ENCODE data around the gene DPP7. TPM values are rescaled to one million over a fixed set of nuclear protein-coding genes. Genes with fewer than 3 reads are reported as not detected.
"Not testable (repeated sequence)": the region's sequence is repeated elsewhere in the genome, so short reads cannot be mapped to it uniquely, and the experiment has no call there.

Gene DPP7
- total RNA-seq, 1 donor from 2014 or later, result 152 TPM

DNA sequence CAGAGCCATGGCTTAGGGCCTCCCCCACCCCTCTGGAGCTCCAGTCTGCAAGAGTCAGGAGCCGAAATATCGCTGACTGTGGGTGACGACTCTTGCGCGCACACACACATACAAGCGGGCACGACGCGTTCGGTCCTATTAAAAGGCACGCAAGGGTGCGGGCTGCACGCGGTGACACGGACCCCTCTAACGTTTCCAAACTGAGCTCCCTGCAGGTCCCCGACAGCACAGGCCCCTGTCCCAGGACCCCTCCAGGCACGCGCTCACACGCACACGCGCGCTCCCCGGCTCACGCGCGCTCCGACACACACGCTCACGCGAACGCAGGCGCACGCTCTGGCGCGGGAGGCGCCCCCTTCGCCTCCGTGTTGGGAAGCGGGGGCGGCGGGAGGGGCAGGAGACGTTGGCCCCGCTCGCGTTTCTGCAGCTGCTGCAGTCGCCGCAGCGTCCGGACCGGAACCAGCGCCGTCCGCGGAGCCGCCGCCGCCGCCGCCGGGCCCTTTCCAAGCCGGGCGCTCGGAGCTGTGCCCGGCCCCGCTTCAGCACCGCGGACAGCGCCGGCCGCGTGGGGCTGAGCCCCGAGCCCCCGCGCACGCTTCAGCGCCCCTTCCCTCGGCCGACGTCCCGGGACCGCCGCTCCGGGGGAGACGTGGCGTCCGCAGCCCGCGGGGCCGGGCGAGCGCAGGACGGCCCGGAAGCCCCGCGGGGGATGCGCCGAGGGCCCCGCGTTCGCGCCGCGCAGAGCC, 24.4 kb upstream of the DPP7 start, which contains the start of gene GRIN1:
Gene GRIN1, plus strand, starts transcription at position 433 of the 746 bp plus-strand sequence. CDS start 333 bp downstream, outside the sequence.
- peaks cover 11% of the 10 kb centered on the region for H3K4me1 ChIP-seq
- TF ChIP-seq POLR2AphosphoS5 (IDR thresholded peaks at IDR 0.05; ENCODE audit: insufficient read depth in 1 of 2, low read depth in 1 of 2), result no peak
- TF ChIP-seq, protein P1, sequence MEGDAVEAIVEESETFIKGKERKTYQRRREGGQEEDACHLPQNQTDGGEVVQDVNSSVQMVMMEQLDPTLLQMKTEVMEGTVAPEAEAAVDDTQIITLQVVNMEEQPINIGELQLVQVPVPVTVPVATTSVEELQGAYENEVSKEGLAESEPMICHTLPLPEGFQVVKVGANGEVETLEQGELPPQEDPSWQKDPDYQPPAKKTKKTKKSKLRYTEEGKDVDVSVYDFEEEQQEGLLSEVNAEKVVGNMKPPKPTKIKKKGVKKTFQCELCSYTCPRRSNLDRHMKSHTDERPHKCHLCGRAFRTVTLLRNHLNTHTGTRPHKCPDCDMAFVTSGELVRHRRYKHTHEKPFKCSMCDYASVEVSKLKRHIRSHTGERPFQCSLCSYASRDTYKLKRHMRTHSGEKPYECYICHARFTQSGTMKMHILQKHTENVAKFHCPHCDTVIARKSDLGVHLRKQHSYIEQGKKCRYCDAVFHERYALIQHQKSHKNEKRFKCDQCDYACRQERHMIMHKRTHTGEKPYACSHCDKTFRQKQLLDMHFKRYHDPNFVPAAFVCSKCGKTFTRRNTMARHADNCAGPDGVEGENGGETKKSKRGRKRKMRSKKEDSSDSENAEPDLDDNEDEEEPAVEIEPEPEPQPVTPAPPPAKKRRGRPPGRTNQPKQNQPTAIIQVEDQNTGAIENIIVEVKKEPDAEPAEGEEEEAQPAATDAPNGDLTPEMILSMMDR (IDR thresholded peaks at IDR 0.05), result no peak
- TF ChIP-seq POLR2A (IDR thresholded peaks at IDR 0.05), result no peak
- no peaks in the 10 kb centered on the region for H3K27me3 ChIP-seq
- intact Hi-C loops (cut with DNase I), result no loop called here
- no peaks in the 10 kb centered on the region for H3K9me3 ChIP-seq
- DNase-seq (ENCODE audit: extremely low spot score in 2 of 2), result no peak
- H3K4me3 ChIP-seq, result no peak within 1 kb of the TSS
- no peak within 1 kb of the TSS for H3K27ac ChIP-seq
- no peaks in the 10 kb centered on the region for H3K36me3 ChIP-seq

DNA sequence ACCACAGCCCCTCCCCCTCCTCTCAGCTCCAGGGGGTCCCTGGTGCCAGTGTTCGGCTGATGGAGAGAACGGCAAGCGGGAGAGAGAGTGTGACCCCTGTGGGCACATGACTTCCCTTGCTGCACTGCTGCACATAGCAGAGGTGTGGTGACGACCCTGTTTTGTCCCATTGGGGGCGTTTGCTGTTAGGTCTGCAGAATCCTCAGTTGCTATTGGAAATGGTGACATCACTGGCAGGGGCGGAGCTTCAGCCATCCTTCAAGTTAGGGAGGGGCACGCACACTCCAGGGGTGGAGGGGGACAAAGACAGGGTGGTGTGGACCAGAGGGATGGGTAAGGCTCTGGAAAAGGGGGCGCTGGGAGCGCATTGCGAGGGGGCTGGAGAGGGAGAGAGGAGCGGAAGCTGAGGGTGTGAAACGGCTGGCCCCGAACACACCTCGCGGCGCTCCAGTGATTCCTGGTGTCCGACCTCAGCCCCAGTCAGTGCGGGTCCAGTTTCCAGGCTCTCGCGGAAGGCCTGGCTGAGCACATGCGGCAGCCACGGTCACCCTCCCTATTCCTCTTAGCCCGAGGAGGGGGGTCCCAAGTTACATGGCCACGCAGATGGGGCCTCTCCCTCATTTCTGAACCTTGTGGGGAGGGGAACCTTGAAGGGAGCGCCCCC, 23.7 kb upstream of the DPP7 start:
- TF ChIP-seq, protein P1 (IDR thresholded peaks at IDR 0.05), result no peak
- no peak for TF ChIP-seq POLR2A (IDR thresholded peaks at IDR 0.05)
- no peak for TF ChIP-seq POLR2AphosphoS5 (IDR thresholded peaks at IDR 0.05; ENCODE audit: insufficient read depth in 1 of 2, low read depth in 1 of 2)
- H3K4me3 ChIP-seq, result no peak overlapping the region
- no peak for DNase-seq (ENCODE audit: extremely low spot score in 2 of 2)
- H3K27ac ChIP-seq, result no peak overlapping the region
- H3K4me1 ChIP-seq, result peaks cover 11% of the 10 kb centered on the region
- no peaks in the 10 kb centered on the region for H3K9me3 ChIP-seq
- intact Hi-C loops (cut with DNase I), result no loop called here
- H3K36me3 ChIP-seq, result no peaks in the 10 kb centered on the region
- no peaks in the 10 kb centered on the region for H3K27me3 ChIP-seq

DNA sequence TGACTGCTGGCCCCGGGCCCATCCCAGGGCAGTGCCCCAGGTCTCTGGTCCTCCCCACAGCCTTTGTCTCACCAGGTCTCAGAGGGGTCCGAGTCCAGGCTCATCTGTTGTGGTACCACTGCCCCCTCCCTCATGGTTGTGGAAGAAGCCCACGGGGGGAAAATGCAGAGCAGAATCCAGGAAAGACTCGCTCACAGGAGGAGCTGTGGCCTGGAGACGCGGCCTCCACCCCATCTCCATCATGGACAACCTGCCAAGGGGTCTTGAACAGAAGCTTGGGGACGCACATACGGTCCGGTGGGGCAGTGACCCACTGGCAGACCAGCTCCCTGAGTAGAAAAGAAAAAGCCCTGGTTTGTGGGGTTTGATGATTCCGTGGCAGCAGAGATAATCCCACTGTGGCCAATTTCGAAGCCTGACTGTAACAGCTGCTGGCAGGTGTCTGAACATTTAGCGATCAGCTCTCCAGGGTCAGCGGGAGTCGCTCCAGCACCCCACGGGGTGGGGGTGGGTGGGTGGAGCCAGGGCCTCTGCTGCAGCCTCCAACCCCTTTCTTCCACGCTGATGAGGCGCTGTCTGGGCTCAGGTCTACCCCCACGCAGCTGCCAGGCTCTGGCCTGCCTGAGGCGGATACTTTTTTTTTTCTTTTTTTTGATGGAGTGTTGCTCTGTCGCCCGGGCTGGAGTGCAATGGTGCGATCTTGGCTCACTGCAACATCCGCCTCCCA, 22.5 kb upstream of the DPP7 start:
- intact Hi-C loops (cut with DNase I), result no loop called here
- no peak overlapping the region for H3K4me3 ChIP-seq
- no peak overlapping the region for H3K27ac ChIP-seq
- no peaks in the 10 kb centered on the region for H3K27me3 ChIP-seq
- H3K9me3 ChIP-seq, result no peaks in the 10 kb centered on the region
- H3K4me1 ChIP-seq, result peaks cover 11% of the 10 kb centered on the region
- no peak for DNase-seq (ENCODE audit: extremely low spot score in 2 of 2)
- H3K36me3 ChIP-seq, result no peaks in the 10 kb centered on the region
- TF ChIP-seq POLR2AphosphoS5 (IDR thresholded peaks at IDR 0.05; ENCODE audit: insufficient read depth in 1 of 2, low read depth in 1 of 2), result no peak
- TF ChIP-seq, protein P1 (IDR thresholded peaks at IDR 0.05), result no peak
- TF ChIP-seq POLR2A (IDR thresholded peaks at IDR 0.05), result no peak

DNA sequence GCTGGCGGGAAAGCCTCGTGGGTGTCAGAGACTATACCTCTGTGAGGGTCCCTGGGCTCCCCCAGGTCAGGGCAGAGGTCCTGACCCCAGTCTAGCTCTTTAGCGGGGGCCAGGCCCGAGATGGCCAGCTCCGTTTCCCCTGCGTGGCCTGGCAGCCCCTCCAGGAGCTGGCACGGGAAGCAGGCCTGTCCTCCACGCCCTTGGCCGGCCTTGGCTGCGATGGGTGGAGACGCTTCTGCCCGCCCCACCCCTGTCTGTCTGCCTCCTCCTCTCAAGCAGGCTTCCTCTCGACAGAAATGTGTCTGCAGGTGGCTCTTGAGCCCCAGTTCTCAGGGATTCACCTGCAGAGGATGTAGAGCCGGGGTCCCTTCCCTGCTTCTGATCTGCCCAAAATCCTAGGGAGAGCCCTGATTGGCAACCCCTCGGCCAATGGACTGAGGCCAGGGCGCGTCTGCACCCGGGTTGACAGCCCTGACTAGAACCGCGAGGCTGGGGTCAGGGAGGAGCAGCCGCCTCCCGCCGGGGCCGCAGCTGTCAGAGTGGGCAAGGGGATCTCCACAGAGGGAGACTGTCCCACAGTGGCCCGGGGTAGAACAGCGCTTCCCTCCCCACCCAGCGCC, 21.8 kb upstream of the DPP7 start:
- intact Hi-C loops (cut with DNase I), result no loop called here
- TF ChIP-seq POLR2AphosphoS5 (IDR thresholded peaks at IDR 0.05; ENCODE audit: insufficient read depth in 1 of 2, low read depth in 1 of 2) (no peak), POLR2A (IDR thresholded peaks at IDR 0.05) (no peak)
- TF ChIP-seq, protein P1 (IDR thresholded peaks at IDR 0.05), result no peak
- Histone ChIP-seq H3K4me1 (peaks cover 11% of the 10 kb centered on the region), H3K27me3 (no peaks in the 10 kb centered on the region), H3K9me3 (no peaks in the 10 kb centered on the region), H3K4me3 (no peak overlapping the region), H3K36me3 (no peaks in the 10 kb centered on the region), H3K27ac (no peak overlapping the region)
- DNase-seq (ENCODE audit: extremely low spot score in 2 of 2), result no peak

DNA sequence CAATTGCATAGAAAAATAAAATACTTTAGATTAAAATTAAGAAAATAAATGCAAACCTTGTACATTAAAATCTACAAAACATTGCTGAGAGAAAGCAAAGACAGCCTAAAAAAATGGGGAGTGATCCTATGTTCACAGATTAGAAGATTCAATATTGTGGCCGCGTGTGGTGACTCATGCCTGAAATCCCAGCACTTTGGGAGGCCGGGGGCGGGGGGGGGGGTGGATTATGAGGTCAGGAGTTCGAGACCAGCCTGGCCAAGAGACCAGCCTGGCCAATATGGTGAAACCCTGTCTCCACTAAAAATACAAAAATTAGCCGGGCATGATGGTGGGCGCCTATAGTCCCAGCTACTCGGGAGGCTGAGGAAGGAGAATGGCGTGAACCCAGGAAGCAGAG, 20.6 kb upstream of the DPP7 start:
- H3K27me3 ChIP-seq; H3K36me3 ChIP-seq; H3K9me3 ChIP-seq; H3K27ac ChIP-seq; intact Hi-C loops (cut with DNase I); DNase-seq (ENCODE audit: extremely low spot score in 2 of 2); H3K4me3 ChIP-seq: not testable (repeated sequence)
- H3K4me1 ChIP-seq, result peaks cover 16% of the 10 kb centered on the region

All from vagina (tissue), 2 donors.